Measurements from ENCODE around the gene ILRUN. TPM values are rescaled to one million over a fixed set of nuclear protein-coding genes. Genes with fewer than 3 reads are reported as not detected.

Gene ILRUN
- total and polyA plus RNA-seq, 9 of the 15 experiments (the other 6 are each of a cell fraction or from before 2014, with no cell fraction given): 24.9 to 78.9 (median 53.4) TPM

GRCh38 chr6:34696189-34696738, 303 bp downstream of the ILRUN start (continued):
- TF ChIP-seq TAF9B (IDR thresholded peaks at IDR 0.05; ENCODE audit: partially characterized antibody) (no peak), POLR2A (conservative IDR thresholded peaks at IDR 0.05) (no peak), TRIM28 (IDR thresholded peaks at IDR 0.05) (no peak), STAG1 (CRISPR knock-in tag; IDR thresholded peaks at IDR 0.05; ENCODE audit: borderline replicate concordance) (peak; percentile 16; the same call in 1 of the 2 replicates), ZKSCAN8 (CRISPR knock-in tag; IDR thresholded peaks at IDR 0.05) (no peak), MLX (CRISPR knock-in tag; conservative IDR thresholded peaks at IDR 0.05) (peak in 1 of 2 experiments; percentile 44; a peak in 1 of 4 replicates), RB1 (IDR thresholded peaks at IDR 0.05; ENCODE audit: low read depth) (no peak), ZNF764 (CRISPR knock-in tag; IDR thresholded peaks at IDR 0.05; ENCODE audit: low read depth) (no peak), CHD2 (IDR thresholded peaks at IDR 0.05; ENCODE audit: low read depth, low read length) (no peak), STAT5B (CRISPR knock-in tag; IDR thresholded peaks at IDR 0.05) (no peak), HDAC1 (IDR thresholded peaks at IDR 0.05) (no peak; a peak in 1 of 4 replicates), SIX5 (IDR thresholded peaks at IDR 0.05; ENCODE audit: borderline replicate concordance in 1 of 2, insufficient read depth in 1 of 2, low read depth in 1 of 2, low read length in 2 of 2) (no peak), FOXJ2 (tag; IDR thresholded peaks at IDR 0.05) (no peak), ZSCAN32 (CRISPR knock-in tag; IDR thresholded peaks at IDR 0.05) (no peak), PCBP2 (IDR thresholded peaks at IDR 0.05; ENCODE audit: low read depth, low read length, poor library complexity, severe bottlenecking) (no peak), MLLT1 (IDR thresholded peaks at IDR 0.05) (no peak; a peak in 1 of 4 replicates), PKNOX1 (IDR thresholded peaks at IDR 0.05) (no peak), SIN3B (IDR thresholded peaks at IDR 0.05; ENCODE audit: low read depth) (peak; percentile 41; the same call in 1 of the 2 replicates), JUND (IDR thresholded peaks at IDR 0.05; ENCODE audit: borderline replicate concordance, low read depth, low read length) (no peak), JUND (tag; IDR thresholded peaks at IDR 0.05; ENCODE audit: borderline replicate concordance, low read depth, low read length) (no peak), HMG20A (CRISPR knock-in tag; conservative IDR thresholded peaks at IDR 0.05) (no peak), MAZ (CRISPR knock-in tag; conservative IDR thresholded peaks at IDR 0.05 in 1 of 2, IDR thresholded peaks at IDR 0.05 in 1 of 2) (peak; percentile 9 to 84; a peak in 3 of 4 replicates), ATF6 (CRISPR knock-in tag; IDR thresholded peaks at IDR 0.05) (0 out of 2 replicates have a peak, but pooled peaks have one; percentile 51)

All from K562 (cell line).